GM19035 (cell line): ENCODE results near the gene SLC26A5.
"Not testable (repeated sequence)": the region's sequence is repeated elsewhere in the genome, so short reads cannot be mapped to it uniquely, and the experiment has no call there.

Experiments used
- ATAC-seq: cut with Tn5 transposase; IDR thresholded peaks from one replicate; pipeline ENCODE4 v1.9.1; 2021; ENCODE audit not compliant: unreplicated experiment

The SLC26A5 gene, protein sequence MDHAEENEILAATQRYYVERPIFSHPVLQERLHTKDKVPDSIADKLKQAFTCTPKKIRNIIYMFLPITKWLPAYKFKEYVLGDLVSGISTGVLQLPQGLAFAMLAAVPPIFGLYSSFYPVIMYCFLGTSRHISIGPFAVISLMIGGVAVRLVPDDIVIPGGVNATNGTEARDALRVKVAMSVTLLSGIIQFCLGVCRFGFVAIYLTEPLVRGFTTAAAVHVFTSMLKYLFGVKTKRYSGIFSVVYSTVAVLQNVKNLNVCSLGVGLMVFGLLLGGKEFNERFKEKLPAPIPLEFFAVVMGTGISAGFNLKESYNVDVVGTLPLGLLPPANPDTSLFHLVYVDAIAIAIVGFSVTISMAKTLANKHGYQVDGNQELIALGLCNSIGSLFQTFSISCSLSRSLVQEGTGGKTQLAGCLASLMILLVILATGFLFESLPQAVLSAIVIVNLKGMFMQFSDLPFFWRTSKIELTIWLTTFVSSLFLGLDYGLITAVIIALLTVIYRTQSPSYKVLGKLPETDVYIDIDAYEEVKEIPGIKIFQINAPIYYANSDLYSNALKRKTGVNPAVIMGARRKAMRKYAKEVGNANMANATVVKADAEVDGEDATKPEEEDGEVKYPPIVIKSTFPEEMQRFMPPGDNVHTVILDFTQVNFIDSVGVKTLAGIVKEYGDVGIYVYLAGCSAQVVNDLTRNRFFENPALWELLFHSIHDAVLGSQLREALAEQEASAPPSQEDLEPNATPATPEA

DNA sequence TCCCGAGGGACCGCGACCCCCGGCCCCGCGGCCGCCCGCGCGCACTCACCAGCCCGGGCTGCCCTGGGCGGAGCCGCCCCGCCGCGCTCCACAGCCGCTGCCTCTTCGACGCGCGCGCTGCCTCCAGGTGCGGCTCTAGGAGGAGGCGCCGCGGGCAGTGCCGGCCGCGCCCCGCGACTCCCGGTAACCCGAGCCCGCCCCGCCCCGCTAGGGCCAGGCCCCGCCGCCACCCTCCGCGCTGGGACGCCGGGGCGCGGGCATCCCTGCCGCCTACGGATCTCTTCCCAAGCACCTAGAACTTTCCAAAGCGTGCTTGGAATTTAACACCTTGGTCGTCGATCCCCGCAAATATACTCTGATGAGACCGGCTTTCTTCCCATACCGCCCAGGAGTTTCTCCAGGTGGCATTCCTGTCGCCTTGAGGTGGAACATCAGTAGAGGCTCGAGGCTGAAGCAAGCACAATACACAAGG, at the start of gene SLC26A5:
TSS of gene SLC26A5 (minus strand) at position 159 of the 472 bp plus-strand sequence. CDS start 24,693 bp downstream, outside the sequence.
- no peak for ATAC-seq

DNA sequence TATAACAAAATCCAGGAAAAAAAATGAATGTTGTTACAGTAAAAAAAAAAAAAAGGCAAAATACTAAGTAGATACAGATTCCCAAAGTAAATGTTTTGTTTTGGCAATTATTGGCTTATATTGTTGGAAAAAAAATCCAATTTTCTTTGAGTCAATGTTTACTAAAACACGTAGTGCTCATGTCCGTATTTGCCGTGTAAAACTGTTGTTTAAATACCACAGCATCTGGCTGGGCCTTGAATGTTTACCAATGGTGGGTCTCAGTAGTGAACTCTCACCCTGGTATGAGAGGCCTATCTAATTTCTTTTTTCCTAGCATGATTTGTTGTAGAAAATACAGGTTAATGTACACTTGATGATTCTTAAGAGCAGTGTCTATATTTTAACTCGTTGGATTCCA, 41.4 kb upstream of the SLC26A5 start:
- no peak for ATAC-seq

DNA sequence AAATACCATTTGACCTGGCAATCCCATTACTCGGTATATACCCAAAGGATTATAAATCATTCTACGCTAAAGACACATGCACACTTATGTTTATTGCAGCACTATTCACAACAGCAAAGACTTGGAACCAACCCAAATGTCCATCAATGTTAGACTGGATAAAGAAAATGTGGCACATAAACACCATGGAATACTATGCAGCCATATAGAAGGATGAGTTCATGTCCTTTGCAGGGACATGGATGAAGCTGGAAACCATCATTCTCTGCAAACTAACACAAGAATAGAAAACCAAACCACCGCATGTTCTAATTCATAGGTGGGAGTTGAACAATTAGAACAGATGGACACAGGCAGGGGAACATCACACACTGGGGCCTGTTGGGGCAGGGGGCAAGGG, 40.9 kb upstream of the SLC26A5 start:
- not testable (repeated sequence) for ATAC-seq

DNA sequence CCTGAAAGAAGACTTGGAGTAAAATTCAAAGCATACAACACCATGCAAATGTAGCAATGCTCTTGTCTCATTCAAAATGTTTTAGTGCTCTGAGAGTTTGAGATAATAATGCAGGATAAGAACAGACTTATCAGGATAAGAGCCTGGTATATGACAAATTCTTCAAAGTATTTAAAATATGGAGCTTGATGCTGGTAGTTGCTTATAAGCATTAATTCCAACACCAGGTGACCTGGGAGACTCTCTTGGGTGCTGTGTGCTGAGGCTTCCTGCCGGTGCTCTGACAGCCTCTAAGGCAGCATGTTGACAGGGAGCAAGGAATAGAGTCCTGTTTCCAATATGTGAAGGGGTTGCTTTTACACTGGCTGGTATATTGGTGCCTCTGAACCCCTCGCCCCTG, 34.8 kb upstream of the SLC26A5 start:
- no peak for ATAC-seq

DNA sequence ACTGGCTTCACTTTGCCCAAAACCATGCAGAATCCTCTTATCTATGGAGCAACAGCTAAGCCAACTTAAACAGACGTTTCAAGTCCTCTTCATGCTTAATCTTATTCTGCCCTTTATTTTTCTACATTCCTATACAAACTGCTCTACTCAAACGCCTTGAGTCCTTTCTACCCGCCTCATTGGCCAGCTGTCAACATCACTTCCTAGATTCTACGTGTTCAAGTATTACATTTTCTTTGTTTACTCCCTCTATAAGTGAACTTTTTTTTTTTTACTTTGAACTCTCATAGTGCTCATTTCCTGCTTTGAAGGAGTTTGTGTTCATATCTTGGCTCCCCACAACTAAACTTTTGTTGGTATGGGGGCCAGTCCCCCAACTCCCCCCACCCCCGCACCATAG, 28.9 kb upstream of the SLC26A5 start:
- ATAC-seq: no peak

DNA sequence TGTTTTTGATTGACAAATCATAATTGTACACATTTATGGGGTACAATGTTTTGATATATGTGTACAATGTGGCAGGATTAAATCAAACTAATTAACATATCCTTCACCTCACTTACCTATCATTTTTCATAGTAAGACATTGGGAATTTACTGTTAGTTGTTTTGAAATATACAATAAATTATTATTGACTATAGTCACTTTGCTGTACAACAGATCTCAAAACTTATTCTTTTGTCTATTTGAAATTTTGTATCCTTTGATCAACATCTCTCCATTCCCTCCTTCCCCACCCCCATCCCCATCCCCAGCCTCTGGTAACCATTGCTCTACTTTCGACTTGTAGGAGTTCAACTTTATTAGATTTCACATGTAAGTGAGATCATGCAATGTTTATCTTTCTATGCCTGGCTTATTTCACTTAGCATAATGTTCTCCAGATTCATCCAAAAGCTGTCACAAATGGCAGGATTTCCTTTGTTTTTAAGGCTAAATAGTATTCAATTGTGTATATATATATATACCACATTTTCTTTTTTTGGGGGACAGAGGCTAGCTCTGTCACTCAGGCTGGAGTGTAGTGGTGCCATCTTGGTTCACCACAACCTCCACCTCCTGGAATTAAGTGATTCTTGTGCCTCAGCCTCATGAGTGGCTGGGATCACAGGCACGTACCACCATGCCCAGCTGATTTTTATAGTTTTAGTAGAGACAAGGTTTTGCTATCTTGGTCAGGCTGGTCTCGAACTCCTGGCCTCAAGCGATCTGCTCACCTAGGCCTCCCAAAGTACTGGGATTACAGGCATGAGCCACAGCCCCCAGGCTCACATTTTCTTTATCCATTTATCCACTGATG, 23.3 kb upstream of the SLC26A5 start:
- no peak for ATAC-seq

DNA sequence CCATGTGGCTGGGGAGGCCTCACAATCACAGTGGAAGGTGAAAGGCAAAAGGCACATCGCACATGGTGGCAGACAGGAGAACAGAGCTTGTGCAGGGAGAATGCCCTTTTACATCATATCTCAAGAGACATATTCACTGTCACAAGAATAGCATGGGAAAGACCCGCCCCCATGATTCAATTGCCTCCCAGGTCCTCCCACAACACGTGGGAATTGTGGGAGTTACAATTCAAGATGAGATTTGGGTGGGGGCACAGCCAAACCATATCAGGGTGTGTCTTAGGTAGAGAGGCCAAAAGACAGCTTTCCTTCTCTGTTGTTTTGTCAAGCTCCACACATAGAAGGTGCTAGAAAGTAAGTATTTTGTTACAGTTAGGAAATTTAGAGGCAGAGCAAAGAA, 20.8 kb upstream of the SLC26A5 start:
- ATAC-seq: no peak

DNA sequence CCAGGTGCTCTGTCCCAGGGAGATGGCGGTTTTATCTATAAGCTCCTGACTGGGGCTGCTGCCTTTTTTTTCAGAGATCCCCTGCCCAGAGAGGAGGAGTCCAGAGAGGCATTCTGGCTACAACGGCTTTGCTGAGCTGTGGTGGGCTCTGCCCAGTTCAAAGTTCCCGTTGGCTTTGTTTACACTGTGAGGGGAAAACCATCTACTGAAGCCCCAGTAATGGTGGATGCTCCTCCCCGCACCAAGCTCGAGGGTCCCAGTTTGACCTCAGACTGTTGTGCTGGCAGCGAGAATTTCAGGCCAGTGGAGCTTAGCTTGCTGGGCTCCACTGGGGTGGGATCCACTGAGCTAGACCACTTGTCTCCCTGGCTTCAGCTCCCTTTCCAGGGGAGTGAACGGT, 16.4 kb upstream of the SLC26A5 start:
- ATAC-seq: no peak

DNA sequence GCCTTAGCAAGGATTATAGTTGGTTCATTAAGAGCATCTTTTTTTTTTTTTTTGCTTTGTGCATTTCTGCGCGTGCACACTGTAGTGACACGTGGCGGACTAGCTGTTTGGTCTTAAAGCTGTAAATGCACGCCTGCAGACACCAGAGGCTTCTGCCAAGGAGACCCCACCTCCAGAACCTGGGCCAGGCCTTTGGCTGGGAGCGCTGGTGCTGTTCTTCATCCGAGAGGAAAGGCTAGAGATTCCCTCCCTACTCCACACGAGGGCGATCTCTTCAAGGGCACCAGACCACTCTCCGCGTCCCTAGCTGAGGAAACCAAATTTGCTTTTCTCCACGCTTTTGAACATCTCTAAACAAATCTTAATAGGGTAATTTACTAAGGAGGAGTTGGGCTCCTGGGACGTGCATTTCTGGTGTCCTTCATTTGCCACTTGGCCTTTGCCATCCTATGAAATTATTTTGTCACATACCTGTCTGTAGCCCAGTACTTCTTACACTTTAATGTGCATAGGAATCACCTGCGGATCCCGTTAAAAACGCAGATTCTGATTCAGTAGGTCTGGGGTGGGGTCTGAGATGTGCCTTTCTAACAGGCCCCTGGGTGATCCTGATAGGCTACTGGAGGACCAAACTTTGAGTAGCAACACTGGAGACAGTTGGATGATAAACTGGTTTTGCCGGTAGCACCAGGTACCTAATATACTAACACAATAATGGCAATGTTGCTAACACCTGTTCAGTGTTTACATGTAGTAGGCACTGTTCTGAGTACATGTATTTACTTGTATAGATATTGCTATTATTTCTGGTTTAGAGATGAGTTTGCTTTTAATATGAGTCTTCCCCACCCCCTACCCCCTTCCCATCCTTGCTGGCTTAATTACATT, 1.3 kb upstream of the SLC26A5 start:
- peak; percentile 79 for ATAC-seq

DNA sequence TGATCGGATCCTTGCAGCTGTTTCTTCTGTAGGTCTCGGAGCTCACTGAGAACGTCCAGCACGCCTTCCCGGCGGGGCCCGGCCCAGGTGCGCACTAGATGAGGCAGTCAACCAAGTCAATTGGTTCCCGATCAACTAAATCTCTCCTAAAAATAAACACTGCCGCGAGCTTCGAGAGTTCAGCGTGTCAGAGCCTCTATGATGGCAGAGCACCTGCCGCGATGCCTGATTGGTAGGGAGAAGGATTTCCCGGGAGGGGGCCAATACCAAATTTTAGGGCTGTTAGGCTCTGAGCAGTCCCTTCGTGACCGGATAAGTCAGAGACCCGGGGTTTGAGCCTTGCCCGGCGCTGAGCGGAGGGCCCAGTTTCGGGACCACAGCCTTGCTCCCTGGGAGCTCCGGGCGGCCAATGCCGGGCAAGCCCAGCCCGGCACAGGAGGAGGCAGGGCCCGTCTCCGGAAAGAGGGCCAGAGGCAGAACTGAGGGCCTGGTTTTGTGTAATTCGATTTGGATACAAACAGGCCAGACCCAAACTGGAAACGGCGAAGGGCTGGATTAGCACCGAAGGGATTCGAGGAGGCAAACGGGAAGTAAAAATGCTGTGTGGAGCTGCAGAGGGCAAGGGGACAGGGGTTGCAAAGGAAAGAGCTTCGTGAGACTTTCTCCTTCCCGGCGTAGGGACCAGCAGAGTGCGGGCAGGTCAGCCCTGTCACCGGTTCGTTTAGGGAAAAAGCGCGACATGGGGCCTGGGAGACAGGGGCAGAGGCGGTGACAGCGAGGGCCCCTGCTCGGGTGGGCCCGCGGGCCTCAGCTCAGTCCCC, 569 bp downstream of the SLC26A5 start:
- ATAC-seq: no peak

DNA sequence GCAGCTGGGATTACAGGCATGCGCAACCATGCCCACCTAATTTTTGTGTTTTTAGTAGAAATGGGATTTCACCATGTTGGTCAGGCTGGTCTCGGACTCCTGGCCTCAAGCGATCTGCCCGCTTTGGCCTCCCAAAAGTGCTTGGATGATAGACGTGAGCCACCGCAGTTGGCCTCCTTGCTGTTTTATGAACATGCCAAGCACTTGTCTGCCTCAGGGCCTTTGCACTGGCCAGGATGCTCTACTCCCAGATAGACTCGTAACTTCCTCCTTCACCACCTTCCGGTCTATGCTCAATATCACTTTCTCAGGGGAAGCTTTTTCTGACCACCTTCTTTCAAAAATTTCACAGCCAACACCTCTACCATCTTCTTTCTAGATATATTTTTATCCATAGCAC, 6.3 kb downstream of the SLC26A5 start:
- no peak for ATAC-seq

DNA sequence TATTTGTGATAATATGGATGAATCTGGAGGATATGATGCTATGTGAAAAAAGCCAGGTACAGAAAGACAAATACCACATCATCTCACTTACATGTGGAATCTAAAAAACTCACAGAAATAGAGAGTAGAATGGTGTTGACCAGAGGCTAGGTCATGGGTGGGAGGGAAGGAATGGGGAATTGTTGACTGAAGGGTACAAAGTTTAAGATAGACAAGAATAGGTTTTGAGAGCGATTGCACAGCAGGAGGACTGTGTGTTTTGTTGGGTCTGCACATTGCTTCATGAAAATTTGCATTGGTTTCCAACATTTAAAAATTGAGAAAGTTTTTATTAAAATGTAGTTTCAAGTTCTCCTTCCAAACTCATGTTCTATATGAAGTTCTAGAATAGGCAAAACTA, 8.4 kb downstream of the SLC26A5 start:
- ATAC-seq: no peak

DNA sequence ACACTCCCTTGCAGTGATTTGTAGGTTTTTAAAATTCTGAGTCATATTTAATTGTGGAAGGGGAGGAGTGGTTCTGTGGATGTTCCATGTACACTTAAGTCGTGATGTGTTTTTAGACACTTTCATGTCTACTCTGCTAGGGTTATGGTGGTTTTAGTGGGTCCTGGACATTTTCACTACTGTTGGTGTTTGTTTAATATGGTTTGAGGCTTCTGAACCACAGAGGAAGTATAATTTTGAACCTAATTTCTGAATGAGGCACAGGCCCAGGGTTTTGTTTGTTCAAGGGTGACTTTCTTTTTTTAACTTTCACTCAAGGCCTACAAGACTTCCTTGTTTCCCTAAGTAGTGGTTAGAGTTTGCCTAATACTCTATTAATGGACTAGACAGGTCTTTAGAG, 13.3 kb downstream of the SLC26A5 start:
- ATAC-seq: no peak

DNA sequence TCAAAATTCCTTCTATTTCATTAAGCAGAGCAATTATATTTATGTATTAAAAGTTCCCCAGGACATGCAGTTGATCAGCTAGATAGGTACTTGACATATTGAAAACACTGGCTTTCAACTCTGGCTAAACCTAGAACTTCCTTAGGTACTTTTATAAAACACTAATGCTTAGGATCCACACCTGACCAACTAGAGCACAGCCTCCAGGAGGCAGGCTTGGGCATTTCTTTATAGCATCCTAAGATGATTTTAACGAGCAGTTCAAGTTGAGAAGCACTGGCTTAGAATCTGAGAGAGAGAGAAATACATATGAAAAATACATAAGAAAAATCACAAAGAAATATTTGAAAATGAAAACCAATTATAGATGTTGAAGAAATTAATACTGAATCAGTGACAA, 20.8 kb downstream of the SLC26A5 start:
- ATAC-seq: no peak

DNA sequence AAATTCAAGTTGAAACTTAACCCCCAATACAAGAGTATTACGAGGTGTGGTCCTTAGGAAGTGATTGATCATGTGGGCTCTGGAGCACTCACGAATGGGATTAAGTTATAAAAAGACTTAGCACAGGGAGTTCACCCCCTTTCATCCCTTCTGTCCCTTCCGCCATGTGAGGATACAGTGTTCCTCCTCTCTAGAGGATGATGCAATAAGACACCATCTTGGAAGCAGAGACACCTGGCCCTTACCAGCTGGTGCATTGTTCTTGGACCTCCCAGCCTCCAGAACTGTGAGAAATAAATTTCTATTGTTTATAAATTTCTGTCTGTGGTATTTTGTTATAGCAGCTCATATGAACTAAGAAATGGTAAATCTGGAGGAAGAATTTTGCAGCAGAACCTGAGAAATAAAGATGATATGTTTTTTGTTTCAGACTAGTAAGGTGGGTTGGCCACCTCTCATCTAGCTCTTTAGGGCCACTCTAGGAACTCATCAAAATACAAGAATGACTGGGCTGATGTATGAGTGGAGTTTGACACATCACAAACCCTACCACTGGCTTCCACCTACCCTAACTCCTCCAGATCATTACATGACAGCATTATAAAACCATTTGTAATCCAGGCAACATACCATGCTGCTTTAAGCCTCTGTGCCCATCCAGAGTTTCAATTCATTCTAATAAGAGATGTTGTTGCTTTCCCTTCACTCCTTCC, 22.4 kb downstream of the SLC26A5 start:
- ATAC-seq: no peak

DNA sequence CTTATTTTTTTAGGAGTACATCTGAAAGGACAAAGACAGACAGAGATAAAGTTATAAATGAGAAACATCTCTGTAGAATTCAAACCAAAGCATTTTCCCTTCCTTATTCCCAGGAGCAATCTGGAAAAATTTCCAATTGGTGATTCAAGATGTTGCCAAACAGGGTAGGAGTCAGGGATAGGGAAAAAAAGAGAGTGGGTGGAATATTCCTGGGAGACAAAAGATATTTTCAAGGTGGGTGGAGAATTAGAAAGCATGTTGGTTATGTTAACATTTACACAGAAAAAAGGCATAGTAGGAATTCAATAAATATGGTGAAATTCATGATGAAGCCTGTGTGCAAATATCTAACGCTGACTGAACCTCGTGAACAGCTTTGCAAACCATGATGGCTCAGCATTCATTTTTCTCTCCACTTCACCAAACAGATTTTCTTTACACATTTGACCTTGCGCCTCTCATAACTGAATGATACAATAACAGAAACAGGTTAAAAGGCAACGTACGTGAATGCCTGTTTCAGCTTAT, 25.1 kb downstream of the SLC26A5 start:
- no peak for ATAC-seq

DNA sequence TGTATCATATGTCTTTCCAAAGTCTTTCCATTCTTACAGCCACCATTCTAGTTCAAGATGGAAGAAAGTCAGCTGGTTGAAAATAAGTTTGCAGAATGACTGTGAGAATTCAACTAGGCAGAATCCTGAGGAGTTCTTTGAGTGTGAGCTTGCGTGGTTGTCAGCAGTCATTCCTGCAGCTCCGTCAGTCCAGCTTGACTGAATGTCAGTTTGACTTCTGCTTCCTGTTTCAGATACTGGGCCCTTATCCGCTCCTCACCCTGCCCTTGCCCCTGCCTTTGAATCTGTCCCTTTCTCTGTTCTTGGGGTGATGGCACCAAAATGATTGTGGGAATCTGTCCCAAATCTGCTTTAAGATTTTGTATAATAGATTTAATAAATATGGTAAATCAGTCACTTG, 27.8 kb downstream of the SLC26A5 start:
- ATAC-seq: no peak

DNA sequence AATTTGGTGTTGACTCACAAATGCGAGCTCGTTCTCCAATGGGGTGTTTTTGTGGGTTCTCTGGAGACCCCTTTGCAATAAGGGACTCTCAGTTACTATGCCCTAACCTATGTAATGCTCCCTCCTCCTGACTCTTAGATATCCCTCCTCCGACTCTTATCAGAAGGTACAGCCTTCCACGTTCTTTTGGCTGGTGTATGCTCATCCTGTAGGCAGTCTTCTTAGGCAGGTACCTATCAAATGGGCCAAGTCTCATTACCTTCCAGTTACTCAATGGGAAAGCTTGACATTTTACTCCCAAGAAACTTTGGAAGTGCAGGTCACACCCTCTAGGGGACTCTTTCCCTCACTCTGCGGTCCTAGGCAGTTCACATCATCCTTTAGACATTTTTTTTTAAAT, 32.6 kb downstream of the SLC26A5 start:
- no peak for ATAC-seq

DNA sequence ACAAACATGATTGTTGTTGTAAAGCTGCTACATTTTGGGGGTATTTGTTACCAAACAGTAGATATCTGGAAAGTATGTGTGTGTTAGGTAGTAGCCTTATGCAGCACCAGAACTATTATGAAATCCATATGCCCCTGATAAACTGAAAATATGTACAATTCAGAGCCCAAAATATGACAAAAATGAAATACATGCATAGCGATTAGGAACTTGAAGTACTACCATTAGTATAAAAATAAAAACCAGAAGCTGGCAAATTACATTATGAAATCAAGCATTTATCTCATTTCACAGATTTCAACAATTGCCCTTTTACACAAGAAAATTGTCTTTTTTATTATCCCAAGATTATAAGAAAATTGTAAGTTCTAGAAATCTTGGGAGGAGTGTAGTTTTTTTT, 33.9 kb downstream of the SLC26A5 start:
- no peak for ATAC-seq
